HepG2 (cell line): ENCODE data around the gene IRF4. TPM values are rescaled to one million over a fixed set of nuclear protein-coding genes. Genes with fewer than 3 reads are reported as not detected.

Experiments
- ATAC-seq: fragments of 200-7000 bp; cut with Tn5 transposase; 3 replicates; pipeline ENCODE4 v1.9.1; 2020; ENCODE audit warnings: mild to moderate bottlenecking, moderate library complexity
- BruUV-seq: library from RNA; stranded (reverse); fragments of 400-500 nt; replicated peaks from 2 replicates; lab custom pipeline; 2021; lab: Mats Ljungman, UMichigan
- CTCF ChIA-PET: fragments of 300-600 bp; formaldehyde crosslinking; extraction: SDS; loops from one replicate; lab custom pipeline; 2021; ENCODE audit warnings: low total read pairs, inconsistent platforms, low intra/inter-chr PET ratio; lab: Yijun Ruan, JAX
- POLR2A ChIA-PET: fragments of 350-600 bp; sonication (Branson Sonifier 250); formaldehyde crosslinking; loops from one replicate; lab custom pipeline; 2020; ENCODE audit warnings: antibody characterized with exemption, inconsistent platforms; lab: Yijun Ruan, JAX
- DNase-seq: peaks from one replicate; pipeline ENCODE4 v3.0.0-alpha.2; 2015; ENCODE audit warnings: low spot score
- FAIRE-seq: peaks from 3 replicates; lab custom pipeline; 2011; peaks lifted over from hg19 to GRCh38; lab: Jason Lieb, UNC
- H2AFZ ChIP-seq: one replicate; pipeline ENCODE4 v1.6.1; 2011; ENCODE audit warnings: low read length, inconsistent platforms
- H3K27ac ChIP-seq: fragments of 300-600 bp; 3 replicates; pipeline ENCODE4 v1.8.0; 2011; ENCODE audit warnings: mixed run types, mild to moderate bottlenecking, mixed read lengths, low read length, inconsistent platforms; ENCODE audit not compliant: insufficient read depth; ENCODE audit errors: extremely low read length
- H3K27me3 ChIP-seq, 2 experiments: fragments of 200-600 bp in 1 of 2; 2 replicates in 1 of 2; 3 replicates in 1 of 2; pipeline versions ENCODE4 v1.6.0 to v1.8.0; 2011; ENCODE audit warnings: low read length in 2 of 2, mild to moderate bottlenecking in 2 of 2, moderate library complexity in 2 of 2, inconsistent platforms in 1 of 2; ENCODE audit not compliant: insufficient read depth in 2 of 2, control insufficient read depth in 1 of 2
- H3K36me3 ChIP-seq, 2 experiments: fragments of 200-600 bp in 1 of 2; replicated peaks in 1 of 2; 2 replicates in 1 of 2; 3 replicates in 1 of 2; pipeline versions ENCODE4 v1.5.1 to v1.8.0; 2011; ENCODE audit warnings: low read length in 2 of 2, inconsistent platforms in 1 of 2; ENCODE audit not compliant: insufficient read depth in 2 of 2, control insufficient read depth in 1 of 2
- H3K4me1 ChIP-seq: 2 replicates; pipeline ENCODE4 v1.5.1; 2012; ENCODE audit warnings: low read length, inconsistent platforms; ENCODE audit not compliant: insufficient read depth
- H3K4me2 ChIP-seq: 2 replicates; pipeline ENCODE4 v1.6.0; 2011; ENCODE audit warnings: low read depth, low read length, inconsistent platforms
- H3K4me3 ChIP-seq, 3 experiments: fragments of 200-600 bp in 1 of 3; sonication (generic), shearing (Covaris generic) in 1 of 3; replicated peaks in 1 of 3; 2 replicates each; pipeline ENCODE4 v1.5.1; 2011 to 2016; ENCODE audit warnings: low read length in 3 of 3, inconsistent platforms in 2 of 3, low read depth in 2 of 3, mild to moderate bottlenecking in 2 of 3, control low read depth in 1 of 3, mixed read lengths in 1 of 3; ENCODE audit not compliant: insufficient read depth in 1 of 3
- H3K79me2 ChIP-seq: one replicate; pipeline ENCODE4 v1.6.1; 2011; ENCODE audit warnings: low read length, inconsistent platforms; ENCODE audit not compliant: insufficient read depth
- H3K9ac ChIP-seq: 2 replicates; pipeline ENCODE4 v1.6.0; 2011; ENCODE audit warnings: mild to moderate bottlenecking, low read depth, low read length, inconsistent platforms; ENCODE audit not compliant: insufficient read depth
- H3K9me3 ChIP-seq: 2 replicates; pipeline ENCODE4 v1.5.1; 2012; ENCODE audit warnings: mild to moderate bottlenecking, low read length
- H4K20me1 ChIP-seq: 2 replicates; pipeline ENCODE4 v1.6.0; 2011; ENCODE audit warnings: inconsistent platforms, mild to moderate bottlenecking, low read length, moderate library complexity; ENCODE audit not compliant: insufficient read depth
- CCDC6 ChIP-seq: sonication (generic); formaldehyde crosslinking; IDR thresholded peaks from 2 replicates; pipeline ENCODE4 v1.8.1; 2022; ENCODE audit warnings: mild to moderate bottlenecking, missing genetic modification reagents, moderate library complexity
- NFE2 ChIP-seq: sonication (generic); formaldehyde crosslinking; IDR thresholded peaks from 2 replicates; pipeline ENCODE4 v1.4.0; 2020; ENCODE audit warnings: missing genetic modification reagents
- NR2F1 ChIP-seq, 2 experiments: fragments of 450-650 bp in 1 of 2; formaldehyde crosslinking in 1 of 2; IDR thresholded peaks; 2 replicates each; pipeline versions ENCODE4 v1.5.0 to v1.6.1; 2016 to 2020; ENCODE audit warnings: mild to moderate bottlenecking in 1 of 2, missing compliant biosample characterization in 1 of 2, missing genetic modification reagents in 1 of 2, moderate library complexity in 1 of 2
- NR2F2 ChIP-seq: IDR thresholded peaks from 2 replicates; pipeline ENCODE4 v1.6.1; 2012; ENCODE audit warnings: low read depth, inconsistent platforms, borderline replicate concordance
- TOPORS ChIP-seq: sonication (generic); formaldehyde crosslinking; IDR thresholded peaks from 2 replicates; pipeline ENCODE4 v1.8.0; 2023; ENCODE audit warnings: mild to moderate bottlenecking, missing genetic modification reagents
- ZNF7 ChIP-seq: IDR thresholded peaks from 2 replicates; pipeline ENCODE4 v1.6.1; 2016; ENCODE audit warnings: missing biosample characterization, missing genetic modification reagents
- WGBS: methylation state at CpG from one replicate; pipeline ENCODE4 v1.1.6; 2017; ENCODE audit warnings: low lambda C conversion rate; 5-methylcytosine and 5-hydroxymethylcytosine counted together
- in situ Hi-C: cut with HindIII; loops from 2 replicates; pipeline ENCODE4 v1.10.0; 2017; ENCODE audit warnings: low pct_unique_long_range_greater_than_20kb; ENCODE audit not compliant: extremely low pct_ligation_motif_present
- intact Hi-C: fragments of 100-400 bp; cut with micrococcal nuclease; formaldehyde crosslinking; loops from one replicate; pipeline ENCODE4 v1.10.0; 2022; ENCODE audit not compliant: unreplicated experiment
- polyA plus RNA-seq, 8 experiments: library from polyadenylated mRNA; depleted of rRNA in 3 of 8; stranded (reverse) in 7 of 8; unstranded in 1 of 8; fragments of >200 nt; fragmentation: Illumina TruSeq in 4 of 8; extraction: Trizol in 4 of 8; gene quantifications; 2 replicates each; pipeline versions ENCODE4 v1.2.1 to v1.2.3, GENCODE V29; 2011 to 2016; ENCODE audit warnings: low read depth in 4 of 8, missing spikeins in 1 of 8, mixed read lengths in 1 of 8; ENCODE audit not compliant: insufficient read depth in 1 of 8
- total RNA-seq, 5 experiments: library from RNA; depleted of rRNA; stranded (reverse); fragments of >200 nt; fragmentation: Illumina TruSeq; extraction: Trizol; gene quantifications; 2 replicates each; pipeline ENCODE4 v1.2.3, GENCODE V29; 2016; ENCODE audit warnings: low read depth in 1 of 5
- TF ChIP-seq, protein P1 (sequence below): sonication (generic); formaldehyde crosslinking; IDR thresholded peaks from 2 replicates; pipeline ENCODE4 v1.9.0; 2021; ENCODE audit warnings: missing genetic modification reagents, borderline replicate concordance
- TF ChIP-seq, protein P2 (sequence below): IDR thresholded peaks from 2 replicates; pipeline ENCODE4 v1.6.1; 2016; ENCODE audit warnings: missing biosample characterization, missing genetic modification reagents, low read depth
- TF ChIP-seq, protein P3 (sequence below): sonication (generic); formaldehyde crosslinking; IDR thresholded peaks from 2 replicates; pipeline ENCODE4 v1.4.0; 2020; ENCODE audit warnings: mild to moderate bottlenecking, missing genetic modification reagents
- TF ChIP-seq, protein P4 (sequence below): IDR thresholded peaks from 2 replicates; pipeline ENCODE4 v1.6.1; 2018; ENCODE audit warnings: missing genetic modification reagents, mild to moderate bottlenecking, missing compliant biosample characterization
- TF ChIP-seq, protein P5 (sequence below): sonication (generic); formaldehyde crosslinking; IDR thresholded peaks from 2 replicates; pipeline ENCODE4 v1.4.0; 2020; ENCODE audit warnings: missing genetic modification reagents
- TF ChIP-seq, protein P6 (sequence below): sonication (generic); formaldehyde crosslinking; IDR thresholded peaks from 2 replicates; pipeline ENCODE4 v1.5.0; 2020; ENCODE audit warnings: mild to moderate bottlenecking, missing genetic modification reagents

Gene IRF4
- total and polyA plus RNA-seq, 2 of the 13 experiments (the other 11 are each of a cell fraction or from before 2014, with no cell fraction given): 0.07 to 0.09 TPM

DNA sequence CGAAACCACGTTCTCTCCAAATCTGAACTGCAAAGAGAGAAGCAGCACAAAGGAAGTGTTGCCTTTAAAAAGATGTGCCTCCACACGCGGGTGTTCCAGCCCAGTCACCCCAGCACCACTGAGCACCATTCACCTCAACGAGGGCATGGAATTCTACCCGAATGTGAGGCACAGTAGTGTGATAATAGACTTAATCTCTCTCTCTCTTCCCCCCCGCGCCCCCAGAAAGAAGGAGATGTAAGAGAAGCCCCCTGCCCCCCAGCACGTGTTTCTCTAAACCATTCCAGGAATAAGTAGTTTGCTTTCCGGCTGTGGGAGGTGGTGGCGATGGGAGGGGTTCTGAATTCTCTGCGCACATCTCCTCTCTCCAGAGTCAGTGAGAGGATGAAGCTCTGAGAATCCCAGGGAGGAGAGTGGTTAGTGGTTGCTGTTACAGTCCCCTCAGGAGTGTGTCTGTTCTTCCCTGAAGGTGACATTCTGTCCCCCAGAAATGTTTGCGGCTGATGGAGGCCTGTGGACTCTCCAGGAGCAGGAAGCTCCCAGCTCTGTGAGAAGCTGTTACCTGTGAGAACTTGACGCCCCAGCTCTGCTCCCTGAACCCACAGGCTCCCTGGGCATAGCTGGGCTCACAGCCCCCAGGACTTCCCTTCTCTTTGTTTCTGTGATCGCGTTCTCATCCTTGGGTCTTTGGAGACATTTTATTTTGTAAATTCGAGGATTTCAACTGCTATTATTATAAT, 23.5 kb upstream of the IRF4 start:
- Histone ChIP-seq H2AFZ (no peak overlapping the region), H4K20me1 (no peaks in the 10 kb centered on the region; the same call in 1 of the 2 replicates), H3K36me3 (no peaks in the 10 kb centered on the region), H3K27ac (no peak overlapping the region), H3K27me3 (peaks cover 8 to 49% of the 10 kb centered on the region in 2 experiments; a peak in 4 of 5 replicates), H3K4me2 (no peak overlapping the region), H3K79me2 (no peaks in the 10 kb centered on the region), H3K9ac (no peak overlapping the region), H3K9me3 (no peaks in the 10 kb centered on the region), H3K4me1 (no peaks in the 10 kb centered on the region), H3K4me3 (no peak overlapping the region)
- ChIA-PET CTCF (no interaction called here), POLR2A (no interaction called here)
- intact Hi-C loops: no loop called here
- FAIRE-seq (no peak), ATAC-seq (no peak), DNase-seq (no peak)
- WGBS: 38% methylated on average over 17 of the region's 17 CpGs
- in situ Hi-C loops: no loop called here
- BruUV-seq: no TSS peak
- TF ChIP-seq ZNF7 (CRISPR knock-in tag) (no peak), TOPORS (CRISPR knock-in tag) (no peak), CCDC6 (CRISPR knock-in tag) (no peak), NFE2 (CRISPR knock-in tag) (no peak), NR2F1 (CRISPR knock-in tag; IDR thresholded peaks at IDR 0.05) (no peak), NR2F2 (no peak)
- TF ChIP-seq, protein P1, sequence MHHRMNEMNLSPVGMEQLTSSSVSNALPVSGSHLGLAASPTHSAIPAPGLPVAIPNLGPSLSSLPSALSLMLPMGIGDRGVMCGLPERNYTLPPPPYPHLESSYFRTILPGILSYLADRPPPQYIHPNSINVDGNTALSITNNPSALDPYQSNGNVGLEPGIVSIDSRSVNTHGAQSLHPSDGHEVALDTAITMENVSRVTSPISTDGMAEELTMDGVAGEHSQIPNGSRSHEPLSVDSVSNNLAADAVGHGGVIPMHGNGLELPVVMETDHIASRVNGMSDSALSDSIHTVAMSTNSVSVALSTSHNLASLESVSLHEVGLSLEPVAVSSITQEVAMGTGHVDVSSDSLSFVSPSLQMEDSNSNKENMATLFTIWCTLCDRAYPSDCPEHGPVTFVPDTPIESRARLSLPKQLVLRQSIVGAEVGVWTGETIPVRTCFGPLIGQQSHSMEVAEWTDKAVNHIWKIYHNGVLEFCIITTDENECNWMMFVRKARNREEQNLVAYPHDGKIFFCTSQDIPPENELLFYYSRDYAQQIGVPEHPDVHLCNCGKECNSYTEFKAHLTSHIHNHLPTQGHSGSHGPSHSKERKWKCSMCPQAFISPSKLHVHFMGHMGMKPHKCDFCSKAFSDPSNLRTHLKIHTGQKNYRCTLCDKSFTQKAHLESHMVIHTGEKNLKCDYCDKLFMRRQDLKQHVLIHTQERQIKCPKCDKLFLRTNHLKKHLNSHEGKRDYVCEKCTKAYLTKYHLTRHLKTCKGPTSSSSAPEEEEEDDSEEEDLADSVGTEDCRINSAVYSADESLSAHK (CRISPR knock-in tag): no peak
- TF ChIP-seq, protein P2, sequence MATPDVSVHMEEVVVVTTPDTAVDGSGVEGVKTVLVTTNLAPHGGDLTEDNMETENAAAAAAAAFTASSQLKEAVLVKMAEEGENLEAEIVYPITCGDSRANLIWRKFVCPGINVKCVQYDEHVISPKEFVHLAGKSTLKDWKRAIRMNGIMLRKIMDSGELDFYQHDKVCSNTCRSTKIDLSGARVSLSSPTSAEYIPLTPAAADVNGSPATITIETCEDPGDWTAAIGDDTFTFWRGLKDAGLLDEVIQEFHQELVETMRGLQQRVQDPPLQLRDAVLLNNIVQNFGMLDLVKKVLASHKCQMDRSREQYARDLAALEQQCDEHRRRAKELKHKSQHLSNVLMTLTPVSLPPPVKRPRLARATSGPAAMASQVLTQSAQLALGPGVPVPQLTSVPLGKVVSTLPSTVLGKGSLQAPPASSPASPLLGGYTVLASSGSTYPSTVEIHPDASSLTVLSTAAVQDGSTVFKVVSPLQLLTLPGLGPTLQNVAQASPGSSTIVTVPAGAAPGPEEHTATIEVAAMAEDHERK: no peak
- TF ChIP-seq, protein P3, sequence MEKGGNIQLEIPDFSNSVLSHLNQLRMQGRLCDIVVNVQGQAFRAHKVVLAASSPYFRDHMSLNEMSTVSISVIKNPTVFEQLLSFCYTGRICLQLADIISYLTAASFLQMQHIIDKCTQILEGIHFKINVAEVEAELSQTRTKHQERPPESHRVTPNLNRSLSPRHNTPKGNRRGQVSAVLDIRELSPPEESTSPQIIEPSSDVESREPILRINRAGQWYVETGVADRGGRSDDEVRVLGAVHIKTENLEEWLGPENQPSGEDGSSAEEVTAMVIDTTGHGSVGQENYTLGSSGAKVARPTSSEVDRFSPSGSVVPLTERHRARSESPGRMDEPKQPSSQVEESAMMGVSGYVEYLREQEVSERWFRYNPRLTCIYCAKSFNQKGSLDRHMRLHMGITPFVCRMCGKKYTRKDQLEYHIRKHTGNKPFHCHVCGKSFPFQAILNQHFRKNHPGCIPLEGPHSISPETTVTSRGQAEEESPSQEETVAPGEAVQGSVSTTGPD (CRISPR knock-in tag): no peak
- TF ChIP-seq, protein P4, sequence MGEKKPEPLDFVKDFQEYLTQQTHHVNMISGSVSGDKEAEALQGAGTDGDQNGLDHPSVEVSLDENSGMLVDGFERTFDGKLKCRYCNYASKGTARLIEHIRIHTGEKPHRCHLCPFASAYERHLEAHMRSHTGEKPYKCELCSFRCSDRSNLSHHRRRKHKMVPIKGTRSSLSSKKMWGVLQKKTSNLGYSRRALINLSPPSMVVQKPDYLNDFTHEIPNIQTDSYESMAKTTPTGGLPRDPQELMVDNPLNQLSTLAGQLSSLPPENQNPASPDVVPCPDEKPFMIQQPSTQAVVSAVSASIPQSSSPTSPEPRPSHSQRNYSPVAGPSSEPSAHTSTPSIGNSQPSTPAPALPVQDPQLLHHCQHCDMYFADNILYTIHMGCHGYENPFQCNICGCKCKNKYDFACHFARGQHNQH (CRISPR knock-in tag): no peak
- TF ChIP-seq, protein P5, sequence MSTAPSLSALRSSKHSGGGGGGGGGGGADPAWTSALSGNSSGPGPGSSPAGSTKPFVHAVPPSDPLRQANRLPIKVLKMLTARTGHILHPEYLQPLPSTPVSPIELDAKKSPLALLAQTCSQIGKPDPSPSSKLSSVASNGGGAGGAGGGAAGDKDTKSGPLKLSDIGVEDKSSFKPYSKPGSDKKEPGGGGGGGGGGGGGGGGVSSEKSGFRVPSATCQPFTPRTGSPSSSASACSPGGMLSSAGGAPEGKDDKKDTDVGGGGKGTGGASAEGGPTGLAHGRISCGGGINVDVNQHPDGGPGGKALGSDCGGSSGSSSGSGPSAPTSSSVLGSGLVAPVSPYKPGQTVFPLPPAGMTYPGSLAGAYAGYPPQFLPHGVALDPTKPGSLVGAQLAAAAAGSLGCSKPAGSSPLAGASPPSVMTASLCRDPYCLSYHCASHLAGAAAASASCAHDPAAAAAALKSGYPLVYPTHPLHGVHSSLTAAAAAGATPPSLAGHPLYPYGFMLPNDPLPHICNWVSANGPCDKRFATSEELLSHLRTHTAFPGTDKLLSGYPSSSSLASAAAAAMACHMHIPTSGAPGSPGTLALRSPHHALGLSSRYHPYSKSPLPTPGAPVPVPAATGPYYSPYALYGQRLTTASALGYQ (CRISPR knock-in tag): no peak
- TF ChIP-seq, protein P6, sequence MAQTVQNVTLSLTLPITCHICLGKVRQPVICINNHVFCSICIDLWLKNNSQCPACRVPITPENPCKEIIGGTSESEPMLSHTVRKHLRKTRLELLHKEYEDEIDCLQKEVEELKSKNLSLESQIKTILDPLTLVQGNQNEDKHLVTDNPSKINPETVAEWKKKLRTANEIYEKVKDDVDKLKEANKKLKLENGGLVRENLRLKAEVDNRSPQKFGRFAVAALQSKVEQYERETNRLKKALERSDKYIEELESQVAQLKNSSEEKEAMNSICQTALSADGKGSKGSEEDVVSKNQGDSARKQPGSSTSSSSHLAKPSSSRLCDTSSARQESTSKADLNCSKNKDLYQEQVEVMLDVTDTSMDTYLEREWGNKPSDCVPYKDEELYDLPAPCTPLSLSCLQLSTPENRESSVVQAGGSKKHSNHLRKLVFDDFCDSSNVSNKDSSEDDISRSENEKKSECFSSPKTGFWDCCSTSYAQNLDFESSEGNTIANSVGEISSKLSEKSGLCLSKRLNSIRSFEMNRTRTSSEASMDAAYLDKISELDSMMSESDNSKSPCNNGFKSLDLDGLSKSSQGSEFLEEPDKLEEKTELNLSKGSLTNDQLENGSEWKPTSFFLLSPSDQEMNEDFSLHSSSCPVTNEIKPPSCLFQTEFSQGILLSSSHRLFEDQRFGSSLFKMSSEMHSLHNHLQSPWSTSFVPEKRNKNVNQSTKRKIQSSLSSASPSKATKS (CRISPR knock-in tag): no peak
